GM23338 (cell line): ENCODE results near the gene CAMTA1. TPM values are rescaled to one million over a fixed set of nuclear protein-coding genes. Genes with fewer than 3 reads are reported as not detected.

Source experiments
- ATAC-seq: fragments of 200-7000 bp; cut with Tn5 transposase; 3 replicates; pipeline ENCODE4 v1.9.1; 2020
- DNase-seq: peaks from one replicate; pipeline ENCODE4 v3.0.0-alpha.2; 2015; ENCODE audit warnings: low spot score
- H2AFZ ChIP-seq: fragments of 200-600 bp; sonication (generic); 2 replicates; pipeline ENCODE4 v1.8.0; 2016; ENCODE audit warnings: antibody characterized with exemption, mild to moderate bottlenecking, moderate library complexity
- H3F3A ChIP-seq: fragments of 200-600 bp; sonication (generic); replicated peaks from 2 replicates; pipeline ENCODE4 v1.8.0; 2017; ENCODE audit warnings: antibody characterized with exemption, mixed run types, low read depth
- H3K27ac ChIP-seq: fragments of 200-600 bp; sonication (generic); 2 replicates; pipeline ENCODE4 v1.6.1; 2016; ENCODE audit warnings: low read depth
- H3K27me3 ChIP-seq: fragments of 200-600 bp; sonication (generic); 2 replicates; pipeline ENCODE4 v1.8.0; 2016; ENCODE audit warnings: mild to moderate bottlenecking, mixed run types, moderate library complexity; ENCODE audit not compliant: insufficient read depth
- H3K36me3 ChIP-seq: fragments of 200-600 bp; sonication (generic); 2 replicates; pipeline ENCODE4 v1.8.0; 2016; ENCODE audit warnings: mild to moderate bottlenecking; ENCODE audit not compliant: insufficient read depth
- H3K4me1 ChIP-seq: fragments of 200-600 bp; sonication (generic); 2 replicates; pipeline ENCODE4 v1.8.0; 2016; ENCODE audit warnings: mild to moderate bottlenecking, moderate library complexity; ENCODE audit not compliant: insufficient read depth
- H3K4me2 ChIP-seq: fragments of 200-600 bp; sonication (generic); 2 replicates; pipeline ENCODE4 v1.7.1; 2017; ENCODE audit warnings: mixed run types
- H3K4me3 ChIP-seq: fragments of 200-600 bp; sonication (generic); 2 replicates; pipeline ENCODE4 v1.6.1; 2016; ENCODE audit warnings: mixed run types
- H3K79me2 ChIP-seq: fragments of 200-600 bp; sonication (generic); replicated peaks from 2 replicates; pipeline ENCODE4 v1.8.0; 2017; ENCODE audit warnings: mild to moderate bottlenecking; ENCODE audit not compliant: insufficient read depth
- H3K9me2 ChIP-seq: fragments of 200-600 bp; sonication (generic); 2 replicates; pipeline ENCODE4 v1.8.0; 2017; ENCODE audit not compliant: insufficient read depth
- H4K20me1 ChIP-seq: fragments of 200-600 bp; sonication (generic); replicated peaks from 2 replicates; pipeline ENCODE4 v1.8.0; 2017; ENCODE audit warnings: mild to moderate bottlenecking; ENCODE audit not compliant: insufficient read depth
- H3K27ac Mint-ChIP-seq: 2 replicates; pipeline ENCODE4 v1.8.0; 2020; ENCODE audit warnings: inconsistent platforms, mild to moderate bottlenecking, moderate library complexity, mixed read lengths
- H3K27me3 Mint-ChIP-seq: 3 replicates; pipeline ENCODE4 v1.8.0; 2022; ENCODE audit warnings: low read depth, mild to moderate bottlenecking, moderate library complexity, mixed read lengths, inconsistent platforms; ENCODE audit not compliant: insufficient read depth, poor library complexity
- H3K36me3 Mint-ChIP-seq: 3 replicates; pipeline ENCODE4 v1.8.0; 2021; ENCODE audit warnings: low read depth, mild to moderate bottlenecking, inconsistent platforms, moderate library complexity, mixed read lengths
- H3K4me1 Mint-ChIP-seq: 3 replicates; pipeline ENCODE4 v1.8.0; 2020; ENCODE audit warnings: mild to moderate bottlenecking, inconsistent platforms, mixed read lengths
- H3K4me3 Mint-ChIP-seq: 3 replicates; pipeline ENCODE4 v1.8.0; 2021; ENCODE audit warnings: moderate library complexity, mild to moderate bottlenecking, inconsistent platforms, mixed read lengths
- H3K9me3 Mint-ChIP-seq: 3 replicates; pipeline ENCODE4 v1.8.0; 2020; ENCODE audit warnings: moderate library complexity, mild to moderate bottlenecking, inconsistent platforms, mixed read lengths
- CTCF ChIP-seq, 2 experiments: fragments of 200-600 bp in 1 of 2; sonication (generic) in 1 of 2; conservative IDR thresholded peaks; 2 replicates each; pipeline versions ENCODE4 v1.5.1 to v1.6.1; 2016 to 2017; ENCODE audit warnings: antibody characterized with exemption in 2 of 2, low read depth in 2 of 2, mild to moderate bottlenecking in 2 of 2, moderate library complexity in 1 of 2
- ETS1 ChIP-seq: IDR thresholded peaks from 2 replicates; pipeline ENCODE4 v1.6.1; 2016; ENCODE audit warnings: antibody characterized with exemption
- EZH2 ChIP-seq: fragments of 200-600 bp; sonication (generic); IDR thresholded peaks from one replicate; pipeline ENCODE4 v1.8.0; 2017; ENCODE audit warnings: antibody characterized with exemption, mild to moderate bottlenecking, low read depth; ENCODE audit not compliant: unreplicated experiment
- JUNB ChIP-seq: IDR thresholded peaks from one replicate; pipeline ENCODE4 v1.6.1; 2016; ENCODE audit warnings: antibody characterized with exemption; ENCODE audit not compliant: unreplicated experiment
- ZNF331 ChIP-seq: fragments of 250-450 bp; sonication (Bioruptor Pico); IDR thresholded peaks from 2 replicates; pipeline ENCODE4 v1.5.0; 2020; ENCODE audit warnings: low read depth, mild to moderate bottlenecking, moderate library complexity
- polyA plus RNA-seq: library from polyadenylated mRNA; unstranded; fragments of >200 nt; fragmentation: Nextera tagmentation; extraction: Ambion mirVana; gene quantifications from 2 replicates; pipeline ENCODE4 v1.2.1, GENCODE V29; 2016
- total RNA-seq: library from RNA; depleted of rRNA; stranded (reverse); fragments of >200 nt; shearing (Covaris generic); gene quantifications from 2 replicates; pipeline ENCODE4 v1.2.3, GENCODE V29; 2014

The CAMTA1 gene
- total and polyA plus RNA-seq, 2 experiments from 2014 or later, result 115 to 519 TPM

- TF ChIP-seq CTCF (conservative IDR thresholded peaks at IDR 0.05; ENCODE audit: low read depth in 2 of 2), result no peak
Measured at GRCh38 chr1:7679159-7679872, 894.1 kb downstream of the CAMTA1 start (continued).

GRCh38 chr1:7679873-7680206, 894.6 kb downstream of the CAMTA1 start:
- TF ChIP-seq JUNB, result no peak
- peak; percentile 47 for TF ChIP-seq EZH2
- Histone ChIP-seq H2AFZ (peak overlapping the region; percentile 95), H3K79me2 (no peaks in the 10 kb centered on the region)

GRCh38 chr1:7680207-7680954, 895.1 kb downstream of the CAMTA1 start:
- no peaks in the 10 kb centered on the region for H3K4me1 Mint-ChIP-seq
- Histone ChIP-seq H3F3A (0 out of 2 replicates have a peak, but pooled peaks cover 5% of the 10 kb centered on the region), H3K4me2 (peak overlapping the region; percentile 87), H3K4me1 (no peaks in the 10 kb centered on the region; the same call in 1 of the 2 replicates), H3K36me3 (no peaks in the 10 kb centered on the region), H3K4me3 (peak overlapping the region; percentile 66), H3K79me2 (no peaks in the 10 kb centered on the region), H3K27me3 (peaks cover 25% of the 10 kb centered on the region), H4K20me1 (no peaks in the 10 kb centered on the region), H3K9me2 (no peaks in the 10 kb centered on the region), H2AFZ (peak overlapping the region; percentile 95), H3K27ac (no peak overlapping the region)
- no peaks in the 10 kb centered on the region for H3K36me3 Mint-ChIP-seq
- H3K27ac Mint-ChIP-seq, result no peak overlapping the region
- H3K4me3 Mint-ChIP-seq, result peak overlapping the region; percentile 72
- DNase-seq (peak; percentile 68), ATAC-seq (peak; percentile 68)
- H3K9me3 Mint-ChIP-seq, result no peaks in the 10 kb centered on the region
- peaks cover 30% of the 10 kb centered on the region for H3K27me3 Mint-ChIP-seq
- TF ChIP-seq ETS1 (no peak), ZNF331 (CRISPR knock-in tag) (no peak), CTCF (conservative IDR thresholded peaks at IDR 0.05; ENCODE audit: low read depth in 2 of 2) (no peak)

More at GRCh38 chr1:7679873-7680206, 894.6 kb downstream of the CAMTA1 start:
- Histone ChIP-seq H3K36me3 (no peaks in the 10 kb centered on the region), H3K27me3 (peaks cover 25% of the 10 kb centered on the region), H3F3A (0 out of 2 replicates have a peak, but pooled peaks cover 5% of the 10 kb centered on the region), H3K9me2 (no peaks in the 10 kb centered on the region), H4K20me1 (no peaks in the 10 kb centered on the region), H3K27ac (no peak overlapping the region), H3K4me3 (peak overlapping the region; percentile 66), H3K4me1 (no peaks in the 10 kb centered on the region; the same call in 1 of the 2 replicates), H3K4me2 (peak overlapping the region; percentile 87)
- ATAC-seq (no peak), DNase-seq (no peak)
- H3K4me1 Mint-ChIP-seq, result no peaks in the 10 kb centered on the region
- H3K27ac Mint-ChIP-seq, result no peak overlapping the region
- H3K9me3 Mint-ChIP-seq, result no peaks in the 10 kb centered on the region
- H3K4me3 Mint-ChIP-seq, result peak overlapping the region; percentile 69
- peaks cover 33% of the 10 kb centered on the region for H3K27me3 Mint-ChIP-seq
- no peaks in the 10 kb centered on the region; the same call in 2 of the 3 replicates for H3K36me3 Mint-ChIP-seq
